HCT116 (cell line): Measurements from ENCODE around the gene SLTM. TPM values are rescaled to one million over a fixed set of nuclear protein-coding genes. Genes with fewer than 3 reads are reported as not detected.

ENCODE experiments used
- ATAC-seq: fragments of 200-7000 bp; cut with Tn5 transposase; 2 replicates; pipeline ENCODE4 v1.9.1; 2020; ENCODE audit warnings: mild to moderate bottlenecking, moderate library complexity
- BruUV-seq: library from RNA; stranded (reverse); fragments of 400-500 nt; replicated peaks from 2 replicates; lab custom pipeline; 2021; lab: Mats Ljungman, UMichigan
- CTCF ChIA-PET: fragments of 300-600 bp; sonication (Branson Sonifier 250); formaldehyde crosslinking; loops from one replicate; lab custom pipeline; 2021; ENCODE audit warnings: antibody characterized with exemption; lab: Charles Lee
- POLR2A ChIA-PET: fragments of 300-600, 350-600 bp; sonication (Branson Sonifier 250); formaldehyde crosslinking; loops from one replicate; lab custom pipeline; 2021; ENCODE audit warnings: antibody characterized with exemption; lab: Charles Lee
- RAD21 ChIA-PET, 2 experiments: fragments of 300-600 bp; sonication (Branson Sonifier 250); formaldehyde crosslinking; loops; one replicate each; lab custom pipeline; 2023; ENCODE audit warnings: low total read pairs in 2 of 2; ENCODE audit not compliant: uncharacterized antibody in 2 of 2, unreplicated experiment in 2 of 2, low non-redundant PET in 1 of 2; lab: Charles Lee
- DNase-seq: peaks from one replicate; pipeline ENCODE4 v3.0.0-alpha.2; 2010; ENCODE audit warnings: low read depth, low spot score
- H2AFZ ChIP-seq: fragments of 200-600 bp; shearing (Covaris generic), sonication (generic); 2 replicates; pipeline ENCODE4 v1.6.1; 2017; ENCODE audit warnings: low read depth, mixed run types, mixed read lengths, antibody characterized with exemption, low read length; ENCODE audit not compliant: poor library complexity, severe bottlenecking
- H3K27ac ChIP-seq: 2 replicates; pipeline ENCODE4 v1.5.1; 2012; ENCODE audit warnings: low read depth, low read length
- H3K27me3 ChIP-seq: fragments of 200-600 bp; sonication (generic); 2 replicates; pipeline ENCODE4 v1.6.1; 2016; ENCODE audit warnings: mixed run types, low read length, mixed read lengths; ENCODE audit not compliant: insufficient read depth
- H3K36me3 ChIP-seq, 2 experiments: fragments of 200-500 bp in 1 of 2; fragments of 200-600 bp in 1 of 2; sonication (Bioruptor generic) in 1 of 2; sonication (generic) in 1 of 2; 2 replicates each; pipeline versions ENCODE4 v1.5.1 to v1.6.1; 2014 to 2016; ENCODE audit warnings: low read length in 2 of 2, inconsistent platforms in 1 of 2, mixed read lengths in 1 of 2, mixed run types in 1 of 2; ENCODE audit not compliant: insufficient read depth in 2 of 2, control insufficient read depth in 1 of 2
- H3K4me1 ChIP-seq, 2 experiments: fragments of 200-600 bp in 1 of 2; sonication (generic) in 1 of 2; 2 replicates each; pipeline versions ENCODE4 v1.5.1 to v1.6.1; 2012 to 2017; ENCODE audit warnings: low read length in 2 of 2, inconsistent platforms in 1 of 2, mild to moderate bottlenecking in 1 of 2, mixed read lengths in 1 of 2, mixed run types in 1 of 2, moderate library complexity in 1 of 2; ENCODE audit not compliant: insufficient read depth in 2 of 2, control insufficient read depth in 1 of 2
- H3K4me2 ChIP-seq: fragments of 200-600 bp; sonication (generic); 2 replicates; pipeline ENCODE4 v1.6.1; 2017; ENCODE audit warnings: mixed run types, low read length, mixed read lengths
- H3K4me3 ChIP-seq, 2 experiments: fragments of 200-600 bp in 1 of 2; sonication (generic) in 1 of 2; replicated peaks in 1 of 2; 2 replicates each; pipeline ENCODE4 v1.5.1; 2011 to 2016; ENCODE audit warnings: low read length in 2 of 2, control low read depth in 1 of 2, low read depth in 1 of 2, mild to moderate bottlenecking in 1 of 2, mixed read lengths in 1 of 2, mixed run types in 1 of 2
- H3K79me2 ChIP-seq: fragments of 200-600 bp; sonication (generic); 2 replicates; pipeline ENCODE4 v1.6.1; 2017; ENCODE audit warnings: mild to moderate bottlenecking, mixed run types, low read length, moderate library complexity, mixed read lengths; ENCODE audit not compliant: insufficient read depth
- H3K9ac ChIP-seq: fragments of 200-600 bp; sonication (generic); 2 replicates; pipeline ENCODE4 v1.6.1; 2016; ENCODE audit warnings: low read length, mixed read lengths
- H3K9me2 ChIP-seq: fragments of 200-600 bp; sonication (generic), shearing (Covaris generic); 2 replicates; pipeline ENCODE4 v1.6.1; 2017; ENCODE audit warnings: mixed run types, mild to moderate bottlenecking, moderate library complexity; ENCODE audit not compliant: insufficient read depth
- H3K9me3 ChIP-seq, 2 experiments: fragments of 200-500 bp in 1 of 2; fragments of 200-600 bp in 1 of 2; sonication (Bioruptor generic) in 1 of 2; sonication (generic) in 1 of 2; 2 replicates each; pipeline ENCODE4 v1.6.1; 2014 to 2017; ENCODE audit warnings: low read length in 2 of 2, mixed read lengths in 2 of 2, inconsistent platforms in 1 of 2, low read depth in 1 of 2, mild to moderate bottlenecking in 1 of 2, mixed run types in 1 of 2, moderate library complexity in 1 of 2; ENCODE audit not compliant: control insufficient read depth in 1 of 2, insufficient read depth in 1 of 2
- H4K20me1 ChIP-seq: fragments of 200-600 bp; sonication (generic), shearing (Covaris generic); 2 replicates; pipeline ENCODE4 v1.6.1; 2017; ENCODE audit warnings: mixed run types, mild to moderate bottlenecking, moderate library complexity; ENCODE audit not compliant: insufficient read depth
- CBX3 ChIP-seq: IDR thresholded peaks from 2 replicates; pipeline ENCODE4 v1.6.1; 2012; ENCODE audit warnings: low read depth
- CEBPB ChIP-seq: IDR thresholded peaks from 2 replicates; pipeline ENCODE4 v1.6.1; 2012; ENCODE audit warnings: low read depth
- EGR1 ChIP-seq: IDR thresholded peaks from 2 replicates; pipeline ENCODE4 v1.6.1; 2012; ENCODE audit warnings: low read depth
- ELF1 ChIP-seq: IDR thresholded peaks from 2 replicates; pipeline ENCODE4 v1.6.1; 2012; ENCODE audit warnings: low read depth, borderline replicate concordance
- EZH2 ChIP-seq: fragments of 200-600 bp; sonication (generic); IDR thresholded peaks from 2 replicates; pipeline ENCODE4 v1.6.1; 2017; ENCODE audit warnings: antibody characterized with exemption, mixed run types
- EZH2phosphoT487 ChIP-seq: fragments of 200-600 bp; IDR thresholded peaks from 2 replicates; pipeline ENCODE4 v1.6.1; 2018; ENCODE audit warnings: antibody characterized with exemption, borderline replicate concordance
- FOSL1 ChIP-seq: IDR thresholded peaks from 2 replicates; pipeline ENCODE4 v1.6.1; 2012; ENCODE audit warnings: low read depth
- POLR2AphosphoS5 ChIP-seq: IDR thresholded peaks from 2 replicates; pipeline ENCODE4 v1.6.1; 2011; ENCODE audit warnings: mild to moderate bottlenecking, low read depth, low read length, moderate library complexity
- RAD21 ChIP-seq: IDR thresholded peaks from 2 replicates; pipeline ENCODE4 v1.6.1; 2012; ENCODE audit warnings: low read depth, mild to moderate bottlenecking
- REST ChIP-seq: IDR thresholded peaks from 2 replicates; pipeline ENCODE4 v1.6.1; 2012; ENCODE audit warnings: low read depth
- SIN3A ChIP-seq: IDR thresholded peaks from 2 replicates; pipeline ENCODE4 v1.6.1; 2012; ENCODE audit warnings: low read depth
- SP1 ChIP-seq: IDR thresholded peaks from 2 replicates; pipeline ENCODE4 v1.6.1; 2012; ENCODE audit warnings: low read depth
- SRF ChIP-seq: IDR thresholded peaks from 2 replicates; pipeline ENCODE4 v1.6.1; 2012; ENCODE audit warnings: low read depth
- TCF7L2 ChIP-seq: IDR thresholded peaks from 2 replicates; pipeline ENCODE4 v1.7.0; 2011; ENCODE audit warnings: borderline replicate concordance, inconsistent platforms; ENCODE audit not compliant: insufficient read depth, insufficient read length; ENCODE audit errors: extremely low read depth
- YY1 ChIP-seq: IDR thresholded peaks from 2 replicates; pipeline ENCODE4 v1.6.1; 2011; ENCODE audit warnings: low read length, low read depth, moderate library complexity, mild to moderate bottlenecking; ENCODE audit not compliant: insufficient replicate concordance; ENCODE audit errors: extremely low read depth
- ZBTB33 ChIP-seq: IDR thresholded peaks from 2 replicates; pipeline ENCODE4 v1.6.1; 2011; ENCODE audit warnings: mild to moderate bottlenecking, low read length, moderate library complexity; ENCODE audit not compliant: insufficient replicate concordance; ENCODE audit errors: extremely low read depth
- intact Hi-C: fragments of 100-400 bp; cut with micrococcal nuclease; formaldehyde crosslinking; loops from 2 replicates; pipeline ENCODE4 v1.10.0; 2022
- total RNA-seq: library from RNA; stranded (reverse); gene quantifications from one replicate; pipeline ENCODE4 v1.2.1, GENCODE V29; 2021; ENCODE audit not compliant: unreplicated experiment
- TF ChIP-seq, protein P1 (sequence below), 3 experiments: fragments of 200-600 bp in 1 of 3; sonication (generic) in 1 of 3; IDR thresholded peaks in 2 of 3; conservative IDR thresholded peaks in 1 of 3; 2 replicates each; pipeline ENCODE4 v1.5.1; 2012 to 2017; ENCODE audit warnings: low read depth in 2 of 3, low read length in 2 of 3, antibody characterized with exemption in 1 of 3, borderline replicate concordance in 1 of 3, control low read depth in 1 of 3, mild to moderate bottlenecking in 1 of 3, mixed read lengths in 1 of 3, mixed run types in 1 of 3, moderate library complexity in 1 of 3; ENCODE audit not compliant: insufficient read depth in 1 of 3
- TF ChIP-seq, protein P2 (sequence below): IDR thresholded peaks from 2 replicates; pipeline ENCODE4 v1.6.1; 2012
- TF ChIP-seq, protein P3 (sequence below): IDR thresholded peaks from 2 replicates; pipeline ENCODE4 v1.6.1; 2012

The SLTM gene
- total RNA-seq, 1 experiment from 2014 or later: 88.7 TPM

DNA sequence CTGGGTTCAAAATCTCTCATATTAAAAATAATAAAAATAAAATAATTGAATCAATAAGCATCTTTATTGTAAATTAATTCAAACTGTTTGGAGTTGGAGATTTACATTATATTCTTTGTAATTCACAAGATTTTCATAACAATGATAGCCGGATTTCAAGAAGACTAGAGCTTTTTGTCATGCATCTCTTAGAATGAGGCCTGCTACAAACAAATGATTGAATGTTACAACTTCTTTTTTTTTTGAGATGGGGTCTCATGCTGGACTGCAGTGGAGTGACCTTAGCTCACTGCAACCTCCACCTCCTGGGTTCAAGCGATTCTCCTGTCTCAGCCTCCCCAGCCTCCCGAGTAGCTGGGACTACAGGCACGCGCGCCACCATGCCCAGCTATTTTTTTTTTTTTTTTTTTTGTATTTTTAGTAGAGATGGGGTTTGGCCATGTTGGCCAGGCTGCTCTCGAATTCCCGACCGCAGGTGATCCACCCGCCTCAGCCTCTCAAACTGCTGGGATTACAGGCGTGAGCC lies 3.5 kb downstream of the SLTM start:
- RAD21 ChIA-PET: no interaction called here
- DNase-seq (no peak), ATAC-seq (no peak)
- Histone ChIP-seq H3K4me1 (peaks cover 12 to 21% of the 10 kb centered on the region in 2 experiments; a peak in 3 of 4 replicates), H3K36me3 (peaks cover 21 to 34% of the 10 kb centered on the region in 2 experiments), H3K27ac (no peak overlapping the region), H2AFZ (no peak overlapping the region), H3K79me2 (peaks cover 84% of the 10 kb centered on the region), H3K4me3 (no peak overlapping the region), H3K27me3 (no peaks in the 10 kb centered on the region), H3K9me3 (no peaks in the 10 kb centered on the region), H3K9me2 (no peaks in the 10 kb centered on the region), H4K20me1 (no peaks in the 10 kb centered on the region), H3K9ac (no peak overlapping the region), H3K4me2 (no peak overlapping the region)
- POLR2A ChIA-PET: no interaction called here
- BruUV-seq: no TSS peak
- CTCF ChIA-PET: no interaction called here
- intact Hi-C loops: loop anchor here (5.0 kb wide), 1 partner anchor 158 kb away; the partner anchor contains the start of gene MINDY2
- TF ChIP-seq TCF7L2 (no peak), CEBPB (no peak), ZBTB33 (no peak), REST (no peak), RAD21 (no peak), POLR2AphosphoS5 (no peak), EZH2phosphoT487 (no peak), SRF (no peak), SIN3A (no peak), EZH2 (no peak), FOSL1 (no peak), SP1 (no peak), YY1 (no peak), CBX3 (no peak), EGR1 (no peak), ELF1 (no peak)
- TF ChIP-seq, protein P1, sequence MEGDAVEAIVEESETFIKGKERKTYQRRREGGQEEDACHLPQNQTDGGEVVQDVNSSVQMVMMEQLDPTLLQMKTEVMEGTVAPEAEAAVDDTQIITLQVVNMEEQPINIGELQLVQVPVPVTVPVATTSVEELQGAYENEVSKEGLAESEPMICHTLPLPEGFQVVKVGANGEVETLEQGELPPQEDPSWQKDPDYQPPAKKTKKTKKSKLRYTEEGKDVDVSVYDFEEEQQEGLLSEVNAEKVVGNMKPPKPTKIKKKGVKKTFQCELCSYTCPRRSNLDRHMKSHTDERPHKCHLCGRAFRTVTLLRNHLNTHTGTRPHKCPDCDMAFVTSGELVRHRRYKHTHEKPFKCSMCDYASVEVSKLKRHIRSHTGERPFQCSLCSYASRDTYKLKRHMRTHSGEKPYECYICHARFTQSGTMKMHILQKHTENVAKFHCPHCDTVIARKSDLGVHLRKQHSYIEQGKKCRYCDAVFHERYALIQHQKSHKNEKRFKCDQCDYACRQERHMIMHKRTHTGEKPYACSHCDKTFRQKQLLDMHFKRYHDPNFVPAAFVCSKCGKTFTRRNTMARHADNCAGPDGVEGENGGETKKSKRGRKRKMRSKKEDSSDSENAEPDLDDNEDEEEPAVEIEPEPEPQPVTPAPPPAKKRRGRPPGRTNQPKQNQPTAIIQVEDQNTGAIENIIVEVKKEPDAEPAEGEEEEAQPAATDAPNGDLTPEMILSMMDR (IDR thresholded peaks at IDR 0.05 in 2 of 3, conservative IDR thresholded peaks at IDR 0.05 in 1 of 3; ENCODE audit: borderline replicate concordance in 1 of 3, insufficient read depth in 1 of 3, low read depth in 2 of 3, low read length in 2 of 3): no peak
- TF ChIP-seq, protein P2, sequence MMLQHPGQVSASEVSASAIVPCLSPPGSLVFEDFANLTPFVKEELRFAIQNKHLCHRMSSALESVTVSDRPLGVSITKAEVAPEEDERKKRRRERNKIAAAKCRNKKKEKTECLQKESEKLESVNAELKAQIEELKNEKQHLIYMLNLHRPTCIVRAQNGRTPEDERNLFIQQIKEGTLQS: no peak
- TF ChIP-seq, protein P3, sequence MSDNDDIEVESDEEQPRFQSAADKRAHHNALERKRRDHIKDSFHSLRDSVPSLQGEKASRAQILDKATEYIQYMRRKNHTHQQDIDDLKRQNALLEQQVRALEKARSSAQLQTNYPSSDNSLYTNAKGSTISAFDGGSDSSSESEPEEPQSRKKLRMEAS: no peak
